Right renal pelvis (tissue), 4 donors: ENCODE results near the gene DYNC2I2. TPM values are rescaled to one million over a fixed set of nuclear protein-coding genes. Genes with fewer than 3 reads are reported as not detected.
"Not testable (repeated sequence)": the region's sequence is repeated elsewhere in the genome, so short reads cannot be mapped to it uniquely, and the experiment has no call there.

Source experiments
- DNase-seq, 4 donors: peaks; one replicate each; pipeline ENCODE4 v3.0.0-alpha.2; 2013; ENCODE audit warnings: low read depth in 4 of 4, low spot score in 3 of 4, missing footprints in 1 of 4
- polyA plus RNA-seq, 4 donors: library from polyadenylated mRNA; unstranded; fragments of 120-200 nt; gene quantifications; one replicate each; pipeline ENCODE4 v1.2.1, GENCODE V29; 2013; ENCODE audit not compliant: insufficient read length in 4 of 4

DYNC2I2 gene
- polyA plus RNA-seq, 4 donors: 58.6 to 88.6 (median 64.9) TPM

GRCh38 chr9:128687453-128687852, 30.8 kb upstream of the DYNC2I2 start:
- DNase-seq: no peak

- DNase-seq: no peak
These were observed 29.2 kb upstream of the DYNC2I2 start for GRCh38 chr9:128685636-128686489.

- DNase-seq: no peak
These were observed 27.9 kb upstream of the DYNC2I2 start for GRCh38 chr9:128684325-128685199.

GRCh38 chr9:128684065-128684324, 27.3 kb upstream of the DYNC2I2 start:
- no peak for DNase-seq

GRCh38 chr9:128683340-128684064, 26.9 kb upstream of the DYNC2I2 start:
- no peak for DNase-seq

- no peak for DNase-seq
These were observed 21.1 kb upstream of the DYNC2I2 start for GRCh38 chr9:128677794-128678193.

- DNase-seq: no peak
These were observed 18.7 kb upstream of the DYNC2I2 start for GRCh38 chr9:128675382-128675781.

- no peak for DNase-seq
These were observed 13.1 kb upstream of the DYNC2I2 start for GRCh38 chr9:128669786-128670185.

GRCh38 chr9:128666481-128666941, 9.9 kb upstream of the DYNC2I2 start:
- not testable (repeated sequence) for DNase-seq

GRCh38 chr9:128657796-128658195, 1.1 kb upstream of the DYNC2I2 start:
- DNase-seq: no peak

GRCh38 chr9:128657344-128657704, 677 bp upstream of the DYNC2I2 start:
- no peak for DNase-seq

- DNase-seq: no peak
These were observed 2.2 kb downstream of the DYNC2I2 start for GRCh38 chr9:128654481-128654880.

- DNase-seq: no peak
These were observed 2.7 kb downstream of the DYNC2I2 start for GRCh38 chr9:128653908-128654307.

- no peak for DNase-seq
These were observed 4.8 kb downstream of the DYNC2I2 start for GRCh38 chr9:128651798-128652197.

- DNase-seq: not testable (repeated sequence)
These were observed 8.4 kb downstream of the DYNC2I2 start for GRCh38 chr9:128648206-128648605.

- DNase-seq: no peak
These were observed 12.9 kb downstream of the DYNC2I2 start for GRCh38 chr9:128643519-128644300.

GRCh38 chr9:128642675-128643245, 13.9 kb downstream of the DYNC2I2 start:
- no peak for DNase-seq

GRCh38 chr9:128640603-128641002, 16.0 kb downstream of the DYNC2I2 start:
- no peak for DNase-seq

GRCh38 chr9:128638580-128638979, 18.1 kb downstream of the DYNC2I2 start:
- no peak for DNase-seq

- DNase-seq: no peak
These were observed 19.0 kb downstream of the DYNC2I2 start for GRCh38 chr9:128637656-128638055.
